KBM-7 (cell line): ENCODE measurements around the gene VDAC1.
"Not testable (repeated sequence)": the region's sequence is repeated elsewhere in the genome, so short reads cannot be mapped to it uniquely, and the experiment has no call there.

ENCODE experiments used
- DNase-seq: peaks from one replicate; pipeline ENCODE4 v3.0.0-alpha.2; 2015
- in situ Hi-C: fragments of 300-500 bp; cut with MboI; formaldehyde crosslinking; loops from 2 replicates; pipeline ENCODE4 v1.14.3; 2020; ENCODE audit warnings: low sequenced_read_pairs, low pct_unique_long_range_greater_than_20kb, mixed read lengths

Gene VDAC1

GRCh38 chr5:134004626-134005416, at the start of gene VDAC1:
TSS of gene VDAC1 (minus strand) at chr5:134004975. CDS start at chr5:133993012, 11,963 bp downstream.
- DNase-seq = peak; percentile 82
- in situ Hi-C loops = no loop called here

- in situ Hi-C loops = no loop called here
- DNase-seq = peak; percentile 44
Observed at GRCh38 chr5:134053840-134054338, 49.1 kb upstream of the VDAC1 start.

GRCh38 chr5:134053314-134053839, 48.6 kb upstream of the VDAC1 start:
- DNase-seq = no peak
- in situ Hi-C loops = no loop called here

- no peak for DNase-seq
- in situ Hi-C loops = no loop called here
Observed at GRCh38 chr5:134051305-134051704, 46.5 kb upstream of the VDAC1 start.

GRCh38 chr5:134048864-134049263, 44.1 kb upstream of the VDAC1 start:
- in situ Hi-C loops = no loop called here
- DNase-seq = no peak

GRCh38 chr5:134047687-134048056, 42.9 kb upstream of the VDAC1 start:
- in situ Hi-C loops = no loop called here
- peak; percentile 20 for DNase-seq

GRCh38 chr5:134046801-134047686, 42.3 kb upstream of the VDAC1 start:
- DNase-seq = no peak
- in situ Hi-C loops = no loop called here

GRCh38 chr5:134046330-134046729, 41.6 kb upstream of the VDAC1 start:
- DNase-seq = no peak
- in situ Hi-C loops = no loop called here

- no peak for DNase-seq
- in situ Hi-C loops = no loop called here
Observed at GRCh38 chr5:134043793-134044792, 39.3 kb upstream of the VDAC1 start.

- no peak for DNase-seq
- in situ Hi-C loops = no loop called here
Observed at GRCh38 chr5:134041570-134042411, 37.0 kb upstream of the VDAC1 start.

- in situ Hi-C loops = no loop called here
- DNase-seq = no peak
Observed at GRCh38 chr5:134038138-134038537, 33.4 kb upstream of the VDAC1 start.

- in situ Hi-C loops = no loop called here
- DNase-seq = no peak
Observed at GRCh38 chr5:134037160-134037559, 32.4 kb upstream of the VDAC1 start.

GRCh38 chr5:134034326-134034725, 29.6 kb upstream of the VDAC1 start:
- in situ Hi-C loops = no loop called here
- no peak for DNase-seq

- in situ Hi-C loops, DNase-seq: not testable (repeated sequence)
Observed at GRCh38 chr5:134030303-134030964, 25.7 kb upstream of the VDAC1 start.

GRCh38 chr5:134029156-134029555, 24.4 kb upstream of the VDAC1 start:
- in situ Hi-C loops = no loop called here
- DNase-seq = no peak

- DNase-seq = no peak
- in situ Hi-C loops = no loop called here
Observed at GRCh38 chr5:134028496-134028895, 23.7 kb upstream of the VDAC1 start.

- in situ Hi-C loops = no loop called here
- DNase-seq = no peak
Observed at GRCh38 chr5:134027288-134027615, 22.5 kb upstream of the VDAC1 start.
